PC-9 (cell line): Measurements from ENCODE around the gene AFAP1L2. TPM values are rescaled to one million over a fixed set of nuclear protein-coding genes. Genes with fewer than 3 reads are reported as not detected.
A peak's percentile ranks its signal among the peaks of the same experiment; 100 is the strongest.

Experiments
- Bru-seq: library from RNA; stranded (reverse); fragments of 400-500 nt; gene quantifications from one replicate; lab custom pipeline; 2021; lab: Mats Ljungman, UMichigan
- BruChase-seq, 2 experiments: library from RNA; stranded (reverse); fragments of 400-500 nt; gene quantifications; one replicate each; lab custom pipeline; 2021; lab: Mats Ljungman, UMichigan
- BruUV-seq: library from RNA; stranded (reverse); fragments of 400-500 nt; replicated peaks from 2 replicates; lab custom pipeline; 2021; lab: Mats Ljungman, UMichigan
- CTCF ChIA-PET: fragments of 300-600 bp; sonication (Branson Sonifier 250); formaldehyde crosslinking; loops from one replicate; lab custom pipeline; 2022; ENCODE audit warnings: antibody characterized with exemption; lab: Charles Lee
- POLR2A ChIA-PET: fragments of 300-600 bp; sonication (Branson Sonifier 250); formaldehyde crosslinking; loops from one replicate; lab custom pipeline; 2022; ENCODE audit warnings: antibody characterized with exemption; ENCODE audit not compliant: unreplicated experiment; lab: Charles Lee
- DNase-seq, 2 experiments: peaks; one replicate each; pipeline versions ENCODE4 v3.0.0 to v3.0.0-alpha.2; 2015 to 2022; ENCODE audit warnings: mixed read lengths in 1 of 2
- H2AFZ ChIP-seq: fragments of 200-600 bp; sonication (generic); 2 replicates; pipeline ENCODE4 v1.8.1; 2017; ENCODE audit warnings: antibody characterized with exemption
- H3F3A ChIP-seq: fragments of 200-600 bp; sonication (generic); 2 replicates; pipeline ENCODE4 v1.8.1; 2017; ENCODE audit warnings: antibody characterized with exemption, mild to moderate bottlenecking, low read depth; ENCODE audit not compliant: insufficient read depth
- H3K27ac ChIP-seq: fragments of 200-600 bp; sonication (generic); 2 replicates; pipeline ENCODE4 v1.6.1; 2016; ENCODE audit warnings: mixed run types
- H3K27me3 ChIP-seq: fragments of 200-600 bp; sonication (generic); 2 replicates; pipeline ENCODE4 v1.6.1; 2016; ENCODE audit warnings: low read depth, mixed run types; ENCODE audit not compliant: insufficient read depth
- H3K36me3 ChIP-seq: fragments of 200-600 bp; sonication (generic); 2 replicates; pipeline ENCODE4 v1.6.1; 2016; ENCODE audit warnings: low read depth, mixed run types
- H3K4me1 ChIP-seq: fragments of 200-600 bp; sonication (generic); replicated peaks from 2 replicates; pipeline ENCODE4 v1.6.1; 2016; ENCODE audit warnings: mixed run types; ENCODE audit not compliant: insufficient read depth
- H3K4me2 ChIP-seq: fragments of 200-600 bp; sonication (generic); 2 replicates; pipeline ENCODE4 v1.6.1; 2017; ENCODE audit warnings: mixed run types
- H3K4me3 ChIP-seq: fragments of 200-600 bp; sonication (generic); 2 replicates; pipeline ENCODE4 v1.6.1; 2016; ENCODE audit warnings: mixed run types
- H3K79me2 ChIP-seq: fragments of 200-600 bp; sonication (generic); 2 replicates; pipeline ENCODE4 v1.6.1; 2017; ENCODE audit warnings: low read depth, mixed run types
- H3K9me2 ChIP-seq: fragments of 200-600 bp; sonication (generic); 2 replicates; pipeline ENCODE4 v1.8.1; 2017; ENCODE audit warnings: mild to moderate bottlenecking; ENCODE audit not compliant: insufficient read depth
- H3K9me3 ChIP-seq: fragments of 200-600 bp; sonication (generic); 2 replicates; pipeline ENCODE4 v1.8.1; 2016; ENCODE audit warnings: low read depth; ENCODE audit not compliant: insufficient read depth
- H4K20me1 ChIP-seq: fragments of 200-600 bp; sonication (generic); 2 replicates; pipeline ENCODE4 v1.8.1; 2017; ENCODE audit not compliant: insufficient read depth
- EZH2 ChIP-seq: fragments of 200-600 bp; sonication (generic); IDR thresholded peaks from 2 replicates; pipeline ENCODE4 v1.8.0; 2017; ENCODE audit warnings: antibody characterized with exemption, low read depth
- intact Hi-C: fragments of 100-400 bp; cut with micrococcal nuclease; formaldehyde crosslinking; loops from one replicate; pipeline ENCODE4 v1.10.0; 2022; ENCODE audit not compliant: unreplicated experiment
- long read RNA-seq: library from polyadenylated mRNA; stranded (forward); transcript quantifications from one replicate; pipeline ENCODE4 v2.0.0, GENCODE V29; 2022
- total RNA-seq: library from RNA; stranded (reverse); gene quantifications from 2 replicates; pipeline ENCODE4 v1.2.3, GENCODE V29; 2021
- TF ChIP-seq, protein P1 (sequence below): fragments of 200-600 bp; sonication (generic); conservative IDR thresholded peaks from 2 replicates; pipeline ENCODE4 v1.6.1; 2017; ENCODE audit warnings: mixed run types, antibody characterized with exemption, mild to moderate bottlenecking, moderate library complexity

AFAP1L2 gene
- total RNA-seq, result 35.4 and 39.9 TPM in 2 replicates
- percentile 73 among the genes with signal in this experiment for Bru-seq, nascent RNA
- BruChase-seq, experiment 1, labeled RNA remaining after a 2-hour chase, result percentile 77 among the genes with signal in this experiment
- BruChase-seq, experiment 2, labeled RNA remaining after a 6-hour chase, result percentile 71 among the genes with signal in this experiment
- long read RNA-seq, transcript AFAP1L2-201 (19 exons, 3,705 nt), result major isoform, 20 of 64 reads
- long read RNA-seq, transcript AFAP1L2-202 (19 exons, 3,964 nt), result minor isoform, 7 of 64 reads
- long read RNA-seq, partial matches to known transcripts, result 13 of 64 reads
- long read RNA-seq, other reads (novel, unspliced or antisense), result 24 of 64 reads

- peaks cover 39% of the 10 kb centered on the region for H3K4me1 ChIP-seq
- peaks cover 16% of the 10 kb centered on the region for H3F3A ChIP-seq
- no peaks in the 10 kb centered on the region for H4K20me1 ChIP-seq
- CTCF ChIA-PET, result no interaction called here
- peak within 1 kb of the TSS; percentile 75 for H3K4me3 ChIP-seq
- peak within 1 kb of the TSS; percentile 69 for H3K27ac ChIP-seq
- POLR2A ChIA-PET, result interaction anchor here (0.6 to 1.0 kb wide), 3 partner anchors 9 to 65 kb away, joined by 3 to 5 read pairs (median 4); no protein-coding TSS in a partner anchor
- TF ChIP-seq, protein P1, sequence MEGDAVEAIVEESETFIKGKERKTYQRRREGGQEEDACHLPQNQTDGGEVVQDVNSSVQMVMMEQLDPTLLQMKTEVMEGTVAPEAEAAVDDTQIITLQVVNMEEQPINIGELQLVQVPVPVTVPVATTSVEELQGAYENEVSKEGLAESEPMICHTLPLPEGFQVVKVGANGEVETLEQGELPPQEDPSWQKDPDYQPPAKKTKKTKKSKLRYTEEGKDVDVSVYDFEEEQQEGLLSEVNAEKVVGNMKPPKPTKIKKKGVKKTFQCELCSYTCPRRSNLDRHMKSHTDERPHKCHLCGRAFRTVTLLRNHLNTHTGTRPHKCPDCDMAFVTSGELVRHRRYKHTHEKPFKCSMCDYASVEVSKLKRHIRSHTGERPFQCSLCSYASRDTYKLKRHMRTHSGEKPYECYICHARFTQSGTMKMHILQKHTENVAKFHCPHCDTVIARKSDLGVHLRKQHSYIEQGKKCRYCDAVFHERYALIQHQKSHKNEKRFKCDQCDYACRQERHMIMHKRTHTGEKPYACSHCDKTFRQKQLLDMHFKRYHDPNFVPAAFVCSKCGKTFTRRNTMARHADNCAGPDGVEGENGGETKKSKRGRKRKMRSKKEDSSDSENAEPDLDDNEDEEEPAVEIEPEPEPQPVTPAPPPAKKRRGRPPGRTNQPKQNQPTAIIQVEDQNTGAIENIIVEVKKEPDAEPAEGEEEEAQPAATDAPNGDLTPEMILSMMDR, result no peak
- no peak for TF ChIP-seq EZH2
- intact Hi-C loops, result loop anchor here (5.0 kb wide), 2 partner anchors 57 to 82 kb away; no protein-coding TSS in a partner anchor
- peak in 1 of 2 experiments; percentile 43 for DNase-seq
- H3K9me2 ChIP-seq, result no peaks in the 10 kb centered on the region
- H3K79me2 ChIP-seq, result peaks cover 42% of the 10 kb centered on the region
- peak within 1 kb of the TSS; percentile 92 for H2AFZ ChIP-seq
- no peaks in the 10 kb centered on the region for H3K27me3 ChIP-seq
- no peaks in the 10 kb centered on the region for H3K36me3 ChIP-seq
- BruUV-seq, result no TSS peak
- peak within 1 kb of the TSS; percentile 92 for H3K4me2 ChIP-seq
- H3K9me3 ChIP-seq, result no peaks in the 10 kb centered on the region
Observed at GRCh38 chr10:114404171-114405010, at the start of gene AFAP1L2. AFAP1L2 (minus strand) TSS chr10:114404502; CDS start chr10:114404455, 47 bp downstream.

DNA sequence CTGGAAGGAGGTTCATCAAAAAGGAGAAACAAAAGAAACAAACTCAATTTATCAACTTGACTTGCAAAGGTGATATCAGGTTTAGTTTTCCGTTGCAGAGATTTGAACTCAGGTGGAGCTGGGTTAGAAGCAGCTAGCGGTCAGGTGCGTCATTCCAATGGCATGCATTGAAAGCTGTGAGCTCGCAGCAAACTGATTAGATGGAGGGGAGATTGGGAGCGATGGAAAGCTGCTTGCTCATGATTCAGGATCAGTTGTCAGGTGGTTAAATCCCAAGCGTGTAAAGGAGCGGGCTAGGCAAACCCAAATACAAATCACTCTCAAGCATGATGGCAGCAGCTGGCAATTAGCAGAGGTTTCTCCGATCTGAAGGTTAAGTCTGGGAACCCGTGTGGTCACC is 49.3 kb upstream of the AFAP1L2 start:
- no TSS peak for BruUV-seq
- Histone ChIP-seq H3K9me2 (no peaks in the 10 kb centered on the region), H3K9me3 (no peaks in the 10 kb centered on the region), H3K4me1 (no peaks in the 10 kb centered on the region), H2AFZ (no peak overlapping the region), H3K79me2 (no peaks in the 10 kb centered on the region), H3K27ac (no peak overlapping the region), H3K36me3 (no peaks in the 10 kb centered on the region), H4K20me1 (no peaks in the 10 kb centered on the region), H3F3A (no peaks in the 10 kb centered on the region), H3K27me3 (no peaks in the 10 kb centered on the region), H3K4me3 (no peak overlapping the region), H3K4me2 (no peak overlapping the region)
- peak in 1 of 2 experiments; percentile 35 for DNase-seq
- CTCF ChIA-PET, result no interaction called here
- POLR2A ChIA-PET, result interaction anchor here (0.7 kb wide), 2 partner anchors 53 to 147 kb away, joined by 3 to 10 read pairs; no protein-coding TSS in a partner anchor
- intact Hi-C loops, result no loop called here
- no peak for TF ChIP-seq EZH2
- TF ChIP-seq, protein P1, result no peak

DNA sequence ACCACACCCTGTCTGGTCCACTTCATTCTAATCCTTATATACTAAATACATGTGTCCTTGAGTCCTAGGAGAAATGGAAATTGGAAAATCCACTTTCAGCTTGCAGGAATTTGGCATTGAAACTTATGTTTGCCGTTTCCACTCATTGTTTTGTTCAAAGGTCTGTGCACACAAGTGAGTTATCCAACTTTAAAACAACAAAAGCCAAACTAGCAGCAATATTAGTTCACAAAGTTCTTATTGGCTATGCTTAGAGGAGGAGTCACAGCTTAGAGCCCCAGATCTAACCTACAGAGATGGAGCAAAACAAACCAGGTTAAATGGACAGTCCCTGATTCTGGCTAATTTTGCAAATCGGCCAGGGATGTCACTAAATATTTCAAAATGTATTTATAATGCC is 44.6 kb upstream of the AFAP1L2 start:
- Histone ChIP-seq H2AFZ (no peak overlapping the region), H4K20me1 (no peaks in the 10 kb centered on the region), H3K36me3 (no peaks in the 10 kb centered on the region), H3K9me3 (no peaks in the 10 kb centered on the region), H3K27ac (no peak overlapping the region), H3K4me2 (no peak overlapping the region), H3K79me2 (no peaks in the 10 kb centered on the region), H3F3A (no peaks in the 10 kb centered on the region), H3K27me3 (no peaks in the 10 kb centered on the region), H3K4me3 (no peak overlapping the region), H3K4me1 (no peaks in the 10 kb centered on the region), H3K9me2 (no peaks in the 10 kb centered on the region)
- BruUV-seq, result no TSS peak
- no peak for DNase-seq
- intact Hi-C loops, result no loop called here
- ChIA-PET CTCF (no interaction called here), POLR2A (no interaction called here)
- TF ChIP-seq EZH2, result no peak
- TF ChIP-seq, protein P1, result no peak
